ENCODE results near the gene ALMS1.

ALMS1 gene

GRCh38 chr2:73376681-73377080 is 9.0 kb upstream of the ALMS1 start:
- H3K36me3 Mint-ChIP-seq, result no peaks in the 10 kb centered on the region
- peaks cover 50 to 61% of the 10 kb centered on the region in 2 donors for H3K27me3 Mint-ChIP-seq
- H3K4me3 Mint-ChIP-seq, result no peak overlapping the region
- ATAC-seq (replicated peaks) (no peak), DNase-seq (no peak)
- H3K4me1 Mint-ChIP-seq, result no peaks in the 10 kb centered on the region
- H3K9me3 Mint-ChIP-seq, result peaks cover 0 to 2% of the 10 kb centered on the region in 2 donors
- no peak overlapping the region for H3K27ac Mint-ChIP-seq

- Mint-ChIP-seq H3K27ac (no peak overlapping the region), H3K36me3 (peaks cover 0 to 6% of the 10 kb centered on the region in 2 donors), H3K4me3 (no peak overlapping the region), H3K9me3 (no peaks in the 10 kb centered on the region), H3K4me1 (peaks cover 16 to 23% of the 10 kb centered on the region in 2 donors), H3K27me3 (peaks cover 14 to 22% of the 10 kb centered on the region in 2 donors)
- no peak for DNase-seq
- no peak for ATAC-seq (replicated peaks)
Observed at GRCh38 chr2:73383036-73383435, 2.6 kb upstream of the ALMS1 start.

GRCh38 chr2:73385123-73385503 is 523 bp upstream of the ALMS1 start:
- Mint-ChIP-seq H3K4me1 (peaks cover 19 to 25% of the 10 kb centered on the region in 2 donors), H3K27me3 (peaks cover 4 to 11% of the 10 kb centered on the region in 2 donors), H3K4me3 (peak overlapping the region; percentile 97 to 98), H3K27ac (peak overlapping the region; percentile 96), H3K9me3 (no peaks in the 10 kb centered on the region), H3K36me3 (peaks cover 0 to 11% of the 10 kb centered on the region in 2 donors)
- ATAC-seq (replicated peaks) (no peak), DNase-seq (no peak)

- ATAC-seq (replicated peaks) (peak in 1 of 2 donors; percentile 11), DNase-seq (no peak)
- Mint-ChIP-seq H3K36me3 (peaks cover 0 to 14% of the 10 kb centered on the region in 2 donors), H3K27me3 (no peaks in the 10 kb centered on the region), H3K4me3 (peak overlapping the region; percentile 97 to 98), H3K4me1 (peaks cover 21 to 31% of the 10 kb centered on the region in 2 donors), H3K9me3 (no peaks in the 10 kb centered on the region), H3K27ac (peak overlapping the region; percentile 96)
Observed at GRCh38 chr2:73386342-73386868, 769 bp downstream of the ALMS1 start.

GRCh38 chr2:73386894-73387636 is 1.4 kb downstream of the ALMS1 start:
- Mint-ChIP-seq H3K27ac (peak overlapping the region; percentile 96), H3K4me3 (peak overlapping the region; percentile 97 to 98), H3K27me3 (no peaks in the 10 kb centered on the region), H3K4me1 (peaks cover 25 to 38% of the 10 kb centered on the region in 2 donors), H3K36me3 (peaks cover 0 to 14% of the 10 kb centered on the region in 2 donors), H3K9me3 (no peaks in the 10 kb centered on the region)
- no peak for DNase-seq
- ATAC-seq (replicated peaks), result no peak

GRCh38 chr2:73402386-73403103 is 16.9 kb downstream of the ALMS1 start:
- Mint-ChIP-seq H3K9me3 (peaks cover 12 to 21% of the 10 kb centered on the region in 2 donors), H3K4me1 (peaks cover 4 to 8% of the 10 kb centered on the region in 2 donors), H3K27me3 (no peaks in the 10 kb centered on the region), H3K4me3 (no peak overlapping the region), H3K27ac (peak overlapping the region; percentile 20), H3K36me3 (peaks cover 43 to 71% of the 10 kb centered on the region in 2 donors)
- ATAC-seq (replicated peaks) (no peak), DNase-seq (no peak)

GRCh38 chr2:73403237-73403636 is 17.6 kb downstream of the ALMS1 start:
- Mint-ChIP-seq H3K4me1 (peaks cover 5 to 14% of the 10 kb centered on the region in 2 donors), H3K36me3 (peaks cover 41 to 76% of the 10 kb centered on the region in 2 donors), H3K27me3 (no peaks in the 10 kb centered on the region), H3K9me3 (peaks cover 12 to 21% of the 10 kb centered on the region in 2 donors), H3K27ac (no peak overlapping the region), H3K4me3 (no peak overlapping the region)
- ATAC-seq (replicated peaks) (no peak), DNase-seq (no peak)

- no peak for ATAC-seq (replicated peaks)
- Mint-ChIP-seq H3K4me1 (peaks cover 5 to 15% of the 10 kb centered on the region in 2 donors), H3K36me3 (peaks cover 36 to 72% of the 10 kb centered on the region in 2 donors), H3K27ac (no peak overlapping the region), H3K27me3 (no peaks in the 10 kb centered on the region), H3K4me3 (no peak overlapping the region), H3K9me3 (peaks cover 8 to 15% of the 10 kb centered on the region in 2 donors)
- DNase-seq, result no peak
Observed at GRCh38 chr2:73404409-73404808, 18.8 kb downstream of the ALMS1 start.

GRCh38 chr2:73406996-73407395 is 21.4 kb downstream of the ALMS1 start:
- ATAC-seq (replicated peaks), result no peak
- H3K4me1 Mint-ChIP-seq, result peaks cover 3 to 10% of the 10 kb centered on the region in 2 donors
- no peaks in the 10 kb centered on the region for H3K27me3 Mint-ChIP-seq
- H3K4me3 Mint-ChIP-seq, result no peak overlapping the region
- peaks cover 27 to 67% of the 10 kb centered on the region in 2 donors for H3K36me3 Mint-ChIP-seq
- no peak overlapping the region for H3K27ac Mint-ChIP-seq
- peaks cover 6 to 13% of the 10 kb centered on the region in 2 donors for H3K9me3 Mint-ChIP-seq
- DNase-seq, result no peak

GRCh38 chr2:73408198-73408597 is 22.6 kb downstream of the ALMS1 start:
- H3K27ac Mint-ChIP-seq, result no peak overlapping the region
- peaks cover 26 to 59% of the 10 kb centered on the region in 2 donors for H3K36me3 Mint-ChIP-seq
- H3K4me1 Mint-ChIP-seq, result peaks cover 3 to 9% of the 10 kb centered on the region in 2 donors
- H3K4me3 Mint-ChIP-seq, result no peak overlapping the region
- DNase-seq, result no peak
- no peak for ATAC-seq (replicated peaks)
- no peaks in the 10 kb centered on the region for H3K27me3 Mint-ChIP-seq
- peaks cover 3 to 11% of the 10 kb centered on the region in 2 donors for H3K9me3 Mint-ChIP-seq

- DNase-seq (no peak), ATAC-seq (replicated peaks) (no peak)
- Mint-ChIP-seq H3K4me1 (no peaks in the 10 kb centered on the region), H3K27me3 (no peaks in the 10 kb centered on the region), H3K27ac (no peak overlapping the region), H3K4me3 (no peak overlapping the region), H3K9me3 (no peaks in the 10 kb centered on the region), H3K36me3 (peaks cover 10 to 20% of the 10 kb centered on the region in 2 donors)
Observed at GRCh38 chr2:73414696-73415095, 29.1 kb downstream of the ALMS1 start.

- H3K27me3 Mint-ChIP-seq, result no peaks in the 10 kb centered on the region
- no peaks in the 10 kb centered on the region for H3K9me3 Mint-ChIP-seq
- H3K4me3 Mint-ChIP-seq, result no peak overlapping the region
- no peak for ATAC-seq (replicated peaks)
- DNase-seq, result no peak
- peaks cover 8 to 16% of the 10 kb centered on the region in 2 donors for H3K36me3 Mint-ChIP-seq
- no peak overlapping the region for H3K27ac Mint-ChIP-seq
- H3K4me1 Mint-ChIP-seq, result no peaks in the 10 kb centered on the region
Observed at GRCh38 chr2:73415906-73416305, 30.3 kb downstream of the ALMS1 start.

GRCh38 chr2:73418343-73418742 is 32.7 kb downstream of the ALMS1 start:
- Mint-ChIP-seq H3K9me3 (no peaks in the 10 kb centered on the region), H3K36me3 (peaks cover 2 to 17% of the 10 kb centered on the region in 2 donors), H3K27ac (no peak overlapping the region), H3K27me3 (no peaks in the 10 kb centered on the region), H3K4me3 (no peak overlapping the region), H3K4me1 (no peaks in the 10 kb centered on the region)
- ATAC-seq (replicated peaks) (no peak), DNase-seq (no peak)

GRCh38 chr2:73423913-73424312 is 38.3 kb downstream of the ALMS1 start:
- ATAC-seq (replicated peaks) (no peak), DNase-seq (no peak)
- H3K4me1 Mint-ChIP-seq, result no peaks in the 10 kb centered on the region
- no peak overlapping the region for H3K27ac Mint-ChIP-seq
- H3K27me3 Mint-ChIP-seq, result no peaks in the 10 kb centered on the region
- no peak overlapping the region for H3K4me3 Mint-ChIP-seq
- peaks cover 10 to 43% of the 10 kb centered on the region in 2 donors for H3K36me3 Mint-ChIP-seq
- no peaks in the 10 kb centered on the region for H3K9me3 Mint-ChIP-seq
